Measurements from ENCODE around the gene UBL7.

DNA sequence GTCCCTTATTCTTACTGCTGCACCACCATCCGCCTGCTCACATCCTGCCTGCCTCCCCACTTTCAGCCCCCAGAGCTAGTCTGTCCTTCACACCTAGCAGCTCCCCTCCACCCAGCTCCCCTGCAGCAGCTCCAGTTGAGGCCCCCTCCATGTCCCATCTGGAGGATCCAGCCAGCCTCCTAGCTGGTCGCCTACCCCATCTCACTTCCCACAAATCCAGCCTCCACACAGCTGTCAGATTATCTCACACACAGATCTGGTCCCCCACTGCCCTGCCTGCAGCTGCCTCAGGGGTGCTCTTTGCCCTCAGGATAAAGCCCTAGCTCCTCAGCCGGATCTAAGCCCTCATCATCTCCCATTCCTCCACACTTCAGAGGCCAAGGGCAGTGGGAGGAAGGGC, 18.4 kb downstream of the UBL7 start:
- TF ChIP-seq, protein P1, sequence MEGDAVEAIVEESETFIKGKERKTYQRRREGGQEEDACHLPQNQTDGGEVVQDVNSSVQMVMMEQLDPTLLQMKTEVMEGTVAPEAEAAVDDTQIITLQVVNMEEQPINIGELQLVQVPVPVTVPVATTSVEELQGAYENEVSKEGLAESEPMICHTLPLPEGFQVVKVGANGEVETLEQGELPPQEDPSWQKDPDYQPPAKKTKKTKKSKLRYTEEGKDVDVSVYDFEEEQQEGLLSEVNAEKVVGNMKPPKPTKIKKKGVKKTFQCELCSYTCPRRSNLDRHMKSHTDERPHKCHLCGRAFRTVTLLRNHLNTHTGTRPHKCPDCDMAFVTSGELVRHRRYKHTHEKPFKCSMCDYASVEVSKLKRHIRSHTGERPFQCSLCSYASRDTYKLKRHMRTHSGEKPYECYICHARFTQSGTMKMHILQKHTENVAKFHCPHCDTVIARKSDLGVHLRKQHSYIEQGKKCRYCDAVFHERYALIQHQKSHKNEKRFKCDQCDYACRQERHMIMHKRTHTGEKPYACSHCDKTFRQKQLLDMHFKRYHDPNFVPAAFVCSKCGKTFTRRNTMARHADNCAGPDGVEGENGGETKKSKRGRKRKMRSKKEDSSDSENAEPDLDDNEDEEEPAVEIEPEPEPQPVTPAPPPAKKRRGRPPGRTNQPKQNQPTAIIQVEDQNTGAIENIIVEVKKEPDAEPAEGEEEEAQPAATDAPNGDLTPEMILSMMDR (IDR thresholded peaks at IDR 0.05 in 2 of 3, conservative IDR thresholded peaks at IDR 0.05 in 1 of 3; ENCODE audit: control insufficient read depth in 2 of 3, extremely low read depth in 1 of 3, insufficient read depth in 1 of 3, low read depth in 3 of 3, low read length in 3 of 3) = no peak
- no peak for TF ChIP-seq RUNX3 (IDR thresholded peaks at IDR 0.05; ENCODE audit: low read length)
- no peak for TF ChIP-seq MYC (IDR thresholded peaks at IDR 0.05; ENCODE audit: insufficient read depth, insufficient read length, insufficient replicate concordance, low read length, severe bottlenecking)
- TF ChIP-seq ZNF24 (IDR thresholded peaks at IDR 0.05) = no peak
- TF ChIP-seq, protein P2, sequence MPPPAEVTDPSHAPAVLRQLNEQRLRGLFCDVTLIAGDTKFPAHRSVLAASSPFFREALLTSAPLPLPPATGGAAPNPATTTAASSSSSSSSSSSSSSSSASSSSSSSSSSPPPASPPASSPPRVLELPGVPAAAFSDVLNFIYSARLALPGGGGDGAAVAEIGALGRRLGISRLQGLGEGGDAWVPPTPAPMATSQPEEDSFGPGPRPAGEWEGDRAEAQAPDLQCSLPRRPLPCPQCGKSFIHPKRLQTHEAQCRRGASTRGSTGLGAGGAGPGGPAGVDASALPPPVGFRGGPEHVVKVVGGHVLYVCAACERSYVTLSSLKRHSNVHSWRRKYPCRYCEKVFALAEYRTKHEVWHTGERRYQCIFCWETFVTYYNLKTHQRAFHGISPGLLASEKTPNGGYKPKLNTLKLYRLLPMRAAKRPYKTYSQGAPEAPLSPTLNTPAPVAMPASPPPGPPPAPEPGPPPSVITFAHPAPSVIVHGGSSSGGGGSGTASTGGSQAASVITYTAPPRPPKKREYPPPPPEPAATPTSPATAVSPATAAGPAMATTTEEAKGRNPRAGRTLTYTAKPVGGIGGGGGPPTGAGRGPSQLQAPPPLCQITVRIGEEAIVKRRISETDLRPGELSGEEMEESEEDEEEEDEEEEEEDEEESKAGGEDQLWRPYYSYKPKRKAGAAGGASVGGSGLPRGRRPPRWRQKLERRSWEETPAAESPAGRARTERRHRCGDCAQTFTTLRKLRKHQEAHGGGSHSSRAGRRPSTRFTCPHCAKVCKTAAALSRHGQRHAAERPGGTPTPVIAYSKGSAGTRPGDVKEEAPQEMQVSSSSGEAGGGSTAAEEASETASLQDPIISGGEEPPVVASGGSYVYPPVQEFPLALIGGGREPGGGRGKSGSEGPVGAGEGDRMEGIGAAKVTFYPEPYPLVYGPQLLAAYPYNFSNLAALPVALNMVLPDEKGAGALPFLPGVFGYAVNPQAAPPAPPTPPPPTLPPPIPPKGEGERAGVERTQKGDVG (CRISPR knock-in tag; IDR thresholded peaks at IDR 0.05) = no peak
- TF ChIP-seq ETV6 (conservative IDR thresholded peaks at IDR 0.05 in 1 of 2, IDR thresholded peaks at IDR 0.05 in 1 of 2; ENCODE audit: borderline replicate concordance in 1 of 2, low read depth in 1 of 2) = no peak
- no peak for TF ChIP-seq SIN3A (IDR thresholded peaks at IDR 0.05; ENCODE audit: low read depth, low read length)
- no peak for TF ChIP-seq YBX1 (IDR thresholded peaks at IDR 0.05)
- no peak for TF ChIP-seq NFIC (IDR thresholded peaks at IDR 0.05; ENCODE audit: low read depth, low read length)
- no peak for TF ChIP-seq RBBP5 (conservative IDR thresholded peaks at IDR 0.05)

All from GM12878 (cell line).